HG02870 (cell line): ENCODE measurements around the gene TDRD12.
"Not testable (repeated sequence)": the region's sequence is repeated elsewhere in the genome, so short reads cannot be mapped to it uniquely, and the experiment has no call there.

ENCODE experiments used
- ATAC-seq: cut with Tn5 transposase; IDR thresholded peaks from one replicate; pipeline ENCODE4 v1.9.1; 2021; ENCODE audit warnings: mild to moderate bottlenecking, moderate library complexity; ENCODE audit not compliant: unreplicated experiment

The TDRD12 gene

GRCh38 chr19:32693151-32694108, 26.1 kb upstream of the TDRD12 start:
- ATAC-seq = not testable (repeated sequence)

DNA sequence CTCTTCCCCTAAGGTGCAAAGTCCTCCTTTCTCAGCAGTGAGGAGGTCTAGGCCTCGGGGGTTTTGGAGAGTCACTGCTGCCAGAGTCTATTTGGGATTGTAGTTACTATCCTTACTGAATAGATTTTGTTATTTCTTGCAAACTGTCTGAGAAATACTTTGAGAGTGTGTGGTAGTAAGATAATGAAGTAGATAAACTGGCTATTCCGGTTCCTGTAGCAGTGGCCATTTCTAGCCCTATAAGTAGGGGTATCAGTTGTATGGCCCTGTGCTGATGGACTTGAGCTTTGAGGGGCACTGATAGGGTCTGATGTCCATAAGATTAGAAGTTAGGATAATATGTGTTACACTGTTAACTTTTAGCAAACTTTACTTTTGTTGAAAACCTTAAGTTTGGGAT, 25.3 kb upstream of the TDRD12 start:
- ATAC-seq = not testable (repeated sequence)

- ATAC-seq = not testable (repeated sequence)
Observed at GRCh38 chr19:32694851-32695250, 24.7 kb upstream of the TDRD12 start.

DNA sequence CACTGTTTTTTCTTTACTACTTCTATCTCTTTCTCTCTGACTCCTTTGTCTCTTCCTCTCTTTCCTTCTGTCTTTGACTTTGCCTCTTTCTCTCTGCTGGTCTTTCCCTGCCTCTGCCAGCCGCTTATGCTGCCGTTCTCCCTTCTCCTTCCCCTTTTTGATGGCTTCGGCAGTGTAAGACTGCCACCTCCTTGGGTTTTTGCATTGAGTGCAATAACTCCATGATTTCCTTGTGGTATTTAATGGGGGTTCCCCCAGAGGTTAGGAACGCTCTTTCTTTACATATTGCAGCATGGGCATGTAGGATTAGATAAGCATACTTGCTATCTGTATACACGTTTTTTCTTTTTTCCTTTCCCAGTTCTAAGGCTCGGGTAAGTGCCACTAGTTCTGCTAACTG, 24.1 kb upstream of the TDRD12 start:
- ATAC-seq = not testable (repeated sequence)

DNA sequence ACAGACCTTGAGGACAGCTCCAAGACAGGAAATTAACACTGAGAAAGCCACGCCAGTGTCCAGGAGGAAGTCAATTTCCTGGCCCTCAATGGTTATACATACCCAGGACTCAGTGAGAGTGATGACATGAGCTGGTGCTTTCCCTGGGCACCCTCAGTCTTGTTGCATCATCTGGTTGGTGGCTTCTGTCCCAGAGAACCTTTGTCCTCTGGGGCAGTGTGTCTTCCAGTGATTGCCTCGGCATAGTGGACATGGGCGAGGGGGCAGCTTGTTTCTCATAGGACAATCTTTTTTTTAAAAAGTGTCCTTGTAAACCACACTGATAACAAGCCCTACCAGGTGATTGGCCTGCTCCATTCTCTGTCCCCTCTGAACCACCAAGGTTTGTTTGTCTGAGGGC, 22.8 kb upstream of the TDRD12 start:
- ATAC-seq = not testable (repeated sequence)

- not testable (repeated sequence) for ATAC-seq
Observed at GRCh38 chr19:32700129-32700528, 19.4 kb upstream of the TDRD12 start.

DNA sequence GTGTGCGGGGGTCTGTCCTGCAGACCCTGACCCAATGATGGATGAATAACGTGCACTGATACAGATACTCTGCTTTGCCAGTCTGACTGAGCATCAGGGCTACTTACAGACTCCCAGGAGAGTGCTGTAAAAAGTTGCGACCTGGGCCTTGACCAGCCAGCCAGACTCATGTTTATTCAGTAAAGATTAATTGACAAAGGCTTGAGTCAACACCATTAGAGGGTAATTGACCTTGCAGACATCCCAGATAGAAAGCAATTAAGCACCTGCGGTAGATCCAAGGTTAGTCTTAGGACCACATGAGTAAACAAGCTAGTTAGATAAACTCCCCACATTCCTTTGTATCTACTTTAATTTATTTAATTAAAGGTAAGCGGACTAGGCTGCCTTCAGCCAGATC, 17.6 kb upstream of the TDRD12 start:
- ATAC-seq = no peak

GRCh38 chr19:32704006-32704405, 15.6 kb upstream of the TDRD12 start:
- ATAC-seq = not testable (repeated sequence)

- ATAC-seq = no peak
Observed at GRCh38 chr19:32708457-32708856, 11.1 kb upstream of the TDRD12 start.

DNA sequence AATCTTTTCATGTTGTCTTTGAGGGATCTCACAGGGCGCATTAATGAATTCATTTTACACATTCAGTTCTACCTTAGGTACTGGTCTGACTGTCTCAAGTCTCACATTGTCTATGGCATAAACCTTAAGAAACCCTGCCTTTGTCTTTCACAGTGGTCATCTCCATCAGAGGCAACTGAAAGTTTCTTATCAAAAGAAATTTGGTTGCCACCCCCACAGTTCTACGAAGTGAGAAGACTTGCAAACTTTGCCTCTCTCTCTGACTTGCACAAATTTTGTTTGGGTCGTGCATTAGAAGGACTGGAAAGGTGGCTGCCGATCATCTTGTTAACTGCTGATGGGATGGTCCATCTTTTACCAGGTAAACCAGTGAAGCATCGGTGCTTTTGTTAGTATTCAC, 10.5 kb upstream of the TDRD12 start:
- ATAC-seq = no peak

DNA sequence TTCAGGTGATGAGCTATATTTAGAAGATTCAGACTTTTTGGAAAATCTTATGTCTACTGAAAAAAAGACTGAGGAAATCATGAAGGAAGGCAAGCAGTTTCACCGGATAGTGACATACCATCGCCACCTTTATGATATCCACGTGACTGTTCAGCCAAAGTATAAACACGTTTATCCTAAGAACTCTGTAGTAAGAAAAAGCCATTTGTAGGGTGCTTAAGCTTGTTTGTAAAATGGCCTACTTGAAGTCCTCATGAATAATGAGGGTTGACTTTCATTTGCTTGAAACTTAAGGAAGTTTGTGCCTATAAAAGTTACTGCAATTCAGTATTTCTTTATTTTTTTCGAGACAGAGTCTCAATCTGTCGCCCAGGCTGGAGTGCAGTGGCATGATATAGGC, 7.8 kb upstream of the TDRD12 start:
- ATAC-seq = no peak

- not testable (repeated sequence) for ATAC-seq
Observed at GRCh38 chr19:32716203-32716602, 3.4 kb upstream of the TDRD12 start.

GRCh38 chr19:32717496-32717895, 2.1 kb upstream of the TDRD12 start:
- no peak for ATAC-seq

GRCh38 chr19:32718286-32718685, 1.3 kb upstream of the TDRD12 start:
- no peak for ATAC-seq

- no peak for ATAC-seq
Observed at GRCh38 chr19:32720216-32720935, 809 bp downstream of the TDRD12 start.

DNA sequence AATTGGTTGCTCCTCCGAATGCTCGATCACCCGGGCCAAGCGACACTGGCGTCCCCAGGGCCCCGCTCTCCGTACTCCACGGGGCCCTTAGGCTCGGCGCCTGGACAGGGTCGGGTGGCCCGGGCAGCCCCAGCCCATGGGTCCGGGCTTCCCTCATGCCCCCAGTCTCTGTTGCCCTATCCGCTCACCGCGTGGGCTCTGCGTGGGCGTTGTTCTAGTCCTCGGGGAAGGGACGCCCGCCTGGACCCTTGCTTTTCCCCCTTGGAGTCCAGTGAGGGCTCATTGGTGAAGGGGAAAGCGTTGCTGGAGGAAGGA, 1.3 kb downstream of the TDRD12 start:
- ATAC-seq = no peak

DNA sequence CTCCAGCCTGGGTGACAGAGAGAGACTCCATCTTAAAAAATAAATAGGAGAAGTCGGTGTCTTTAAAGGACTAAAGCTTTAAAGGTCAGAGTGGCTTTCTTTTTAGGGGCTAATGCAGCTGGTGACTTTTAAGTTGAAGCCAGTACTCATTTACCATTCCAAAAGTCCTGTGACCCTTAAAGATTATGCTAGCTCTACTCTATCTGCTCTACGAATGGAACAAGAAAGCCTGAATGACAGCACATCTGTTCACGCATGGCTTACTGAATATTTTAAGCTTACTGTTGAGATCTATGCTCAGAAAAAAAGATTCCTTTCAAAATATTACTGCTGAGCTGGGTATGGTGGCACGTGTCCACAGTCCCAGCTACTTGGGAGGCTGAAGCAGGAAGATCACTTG, 16.4 kb downstream of the TDRD12 start:
- ATAC-seq = no peak

GRCh38 chr19:32743021-32743420, 23.5 kb downstream of the TDRD12 start:
- ATAC-seq = no peak

DNA sequence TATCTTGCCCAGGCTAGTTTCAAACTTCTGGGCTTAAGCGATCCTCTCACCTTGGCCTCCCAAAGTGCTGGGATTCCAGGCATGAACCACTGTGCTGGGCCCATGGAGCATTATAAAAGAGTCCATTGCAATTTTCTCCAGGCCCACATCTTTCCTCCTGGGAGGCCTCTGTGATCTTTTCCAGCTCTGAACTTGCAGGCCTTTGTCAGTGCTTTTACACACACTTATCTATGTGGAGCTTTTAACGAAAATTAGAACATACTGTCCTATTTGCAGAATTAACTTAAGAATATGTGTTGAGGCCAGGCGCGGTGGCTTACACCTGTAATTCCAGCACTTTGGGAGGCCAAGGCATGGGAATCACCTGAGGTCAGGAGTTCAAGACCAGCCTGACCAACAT, 23.9 kb downstream of the TDRD12 start:
- ATAC-seq = no peak

DNA sequence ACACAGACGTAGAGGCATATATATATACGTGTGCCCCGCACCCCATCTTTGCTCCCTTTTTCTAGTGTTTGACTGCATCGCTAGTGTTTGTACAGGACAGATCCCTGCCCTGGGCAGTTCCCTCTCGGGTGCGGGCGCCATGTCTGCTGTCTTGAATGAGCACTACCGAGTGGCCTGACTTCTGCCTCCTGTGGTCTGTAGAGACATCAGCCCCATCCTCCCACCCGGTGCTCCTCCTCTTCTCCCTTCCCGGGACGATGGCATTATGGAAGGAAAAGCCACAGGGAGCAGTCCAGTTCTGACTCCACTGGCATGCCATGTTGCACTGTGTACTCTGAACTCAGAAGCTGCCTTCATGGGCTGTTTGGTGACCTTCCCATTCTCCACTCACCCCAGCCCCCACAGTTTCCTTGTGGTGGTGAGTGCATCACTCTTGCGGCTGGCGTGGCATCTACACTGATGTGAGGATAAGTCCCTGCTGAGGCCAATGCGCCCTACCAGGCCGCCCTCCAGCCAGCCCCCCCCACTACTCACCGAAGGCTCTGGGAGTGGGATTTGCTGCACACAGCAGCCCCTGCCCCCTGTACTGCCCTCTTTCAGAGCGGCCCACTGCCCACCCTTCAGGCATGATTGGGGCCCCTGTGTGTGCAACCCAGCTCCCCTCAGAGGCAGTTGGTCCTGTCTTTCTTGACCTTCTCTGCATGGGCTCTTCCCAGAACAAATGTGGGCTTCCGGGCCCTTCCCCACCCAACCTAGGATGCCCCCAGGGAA, 25.2 kb downstream of the TDRD12 start:
- ATAC-seq = no peak

DNA sequence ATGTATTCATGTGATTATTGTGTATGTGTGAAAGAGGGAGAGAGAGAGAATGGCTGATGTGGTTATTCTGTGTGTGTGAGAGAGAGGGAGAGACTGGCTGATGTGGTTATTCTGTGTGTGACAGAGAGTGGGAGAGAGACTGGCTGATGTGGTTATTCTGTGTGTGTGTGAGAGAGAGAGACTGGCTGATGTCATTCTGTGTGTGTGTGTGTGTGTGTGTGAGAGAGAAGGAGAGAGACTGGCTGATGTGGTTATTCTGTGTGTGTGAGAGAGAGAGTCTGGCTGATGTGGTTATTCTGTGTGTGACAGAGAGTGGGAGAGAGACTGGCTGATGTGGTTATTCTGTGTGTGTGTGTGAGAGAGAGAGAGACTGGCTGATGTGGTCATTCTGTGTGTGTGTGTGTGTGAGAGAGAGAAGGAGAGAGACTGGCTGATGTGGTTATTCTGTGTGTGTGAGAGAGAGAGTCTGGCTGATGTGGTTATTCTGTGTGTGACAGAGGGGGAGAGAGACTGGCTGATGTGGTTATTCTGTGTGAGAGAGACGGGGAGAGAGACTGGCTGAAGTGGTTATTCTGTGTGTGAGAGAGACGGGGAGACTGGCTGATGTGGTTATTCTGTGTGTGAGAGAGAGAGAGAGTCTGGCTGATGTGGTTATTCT, 26.2 kb downstream of the TDRD12 start:
- not testable (repeated sequence) for ATAC-seq
